Skeletal muscle satellite cell (primary cell): Measurements from ENCODE around the gene TMEM267.
"Not testable (repeated sequence)": the region's sequence is repeated elsewhere in the genome, so short reads cannot be mapped to it uniquely, and the experiment has no call there.

Source experiments
- H3K27me3 ChIP-seq: 2 replicates; pipeline ENCODE4 v1.7.0; 2013; ENCODE audit warnings: low read length; ENCODE audit not compliant: control insufficient read depth, insufficient read depth
- H3K36me3 ChIP-seq: 2 replicates; pipeline ENCODE4 v1.7.0; 2013; ENCODE audit warnings: mild to moderate bottlenecking, control low read depth, low read length; ENCODE audit not compliant: insufficient read depth
- H3K4me1 ChIP-seq: 2 replicates; pipeline ENCODE4 v1.7.0; 2013; ENCODE audit warnings: low read length; ENCODE audit not compliant: control insufficient read depth, insufficient read depth
- H3K4me2 ChIP-seq: 2 replicates; pipeline ENCODE4 v1.7.0; 2013; ENCODE audit warnings: mild to moderate bottlenecking, low read length
- H3K4me3 ChIP-seq: 2 replicates; pipeline ENCODE4 v1.7.0; 2013; ENCODE audit warnings: low read length
- H3K9ac ChIP-seq: 2 replicates; pipeline ENCODE4 v1.7.0; 2013; ENCODE audit warnings: mild to moderate bottlenecking, low read depth, low read length, moderate library complexity
- H3K9me3 ChIP-seq: replicated peaks from 2 replicates; pipeline ENCODE4 v1.7.0; 2013; ENCODE audit warnings: mild to moderate bottlenecking, control low read depth, low read length

The TMEM267 gene

GRCh38 chr5:43491326-43491725, 7.7 kb upstream of the TMEM267 start:
- no peaks in the 10 kb centered on the region for H3K4me1 ChIP-seq
- no peak overlapping the region for H3K4me3 ChIP-seq
- no peaks in the 10 kb centered on the region for H3K27me3 ChIP-seq
- H3K36me3 ChIP-seq = no peaks in the 10 kb centered on the region
- no peak overlapping the region for H3K4me2 ChIP-seq
- no peak overlapping the region for H3K9ac ChIP-seq
- no peaks in the 10 kb centered on the region for H3K9me3 ChIP-seq

- no peaks in the 10 kb centered on the region for H3K36me3 ChIP-seq
- no peak overlapping the region for H3K9ac ChIP-seq
- H3K9me3 ChIP-seq = no peaks in the 10 kb centered on the region
- H3K27me3 ChIP-seq = no peaks in the 10 kb centered on the region
- H3K4me1 ChIP-seq = peaks cover 11% of the 10 kb centered on the region
- H3K4me2 ChIP-seq = no peak overlapping the region
- no peak overlapping the region for H3K4me3 ChIP-seq
These were observed 2.7 kb upstream of the TMEM267 start for GRCh38 chr5:43486353-43486752.

GRCh38 chr5:43485406-43485805, 1.7 kb upstream of the TMEM267 start:
- H3K4me1 ChIP-seq = peaks cover 11% of the 10 kb centered on the region
- no peak overlapping the region for H3K4me2 ChIP-seq
- no peak overlapping the region for H3K4me3 ChIP-seq

GRCh38 chr5:43484106-43484849, 613 bp upstream of the TMEM267 start:
- Histone ChIP-seq H3K9me3 (no peaks in the 10 kb centered on the region), H3K9ac (peak overlapping the region; percentile 97), H3K4me2 (peak overlapping the region; percentile 92), H3K36me3 (no peaks in the 10 kb centered on the region), H3K27me3 (no peaks in the 10 kb centered on the region), H3K4me3 (peak overlapping the region; percentile 83), H3K4me1 (peaks cover 11% of the 10 kb centered on the region)

More at GRCh38 chr5:43485406-43485805, 1.7 kb upstream of the TMEM267 start:
- Histone ChIP-seq H3K9me3 (no peaks in the 10 kb centered on the region), H3K9ac (no peak overlapping the region), H3K36me3 (no peaks in the 10 kb centered on the region), H3K27me3 (no peaks in the 10 kb centered on the region)

GRCh38 chr5:43482490-43483297, 971 bp downstream of the TMEM267 start:
- Histone ChIP-seq H3K36me3 (no peaks in the 10 kb centered on the region), H3K4me3 (peak overlapping the region; percentile 83), H3K4me1 (peaks cover 11% of the 10 kb centered on the region), H3K9me3 (no peaks in the 10 kb centered on the region), H3K27me3 (no peaks in the 10 kb centered on the region), H3K9ac (peak overlapping the region; percentile 97), H3K4me2 (peak overlapping the region; percentile 92)

GRCh38 chr5:43469671-43470391, 13.8 kb downstream of the TMEM267 start:
- Histone ChIP-seq H3K4me3 (no peak overlapping the region), H3K4me2 (no peak overlapping the region), H3K36me3 (peaks cover 11% of the 10 kb centered on the region), H3K9me3 (no peaks in the 10 kb centered on the region), H3K9ac (no peak overlapping the region), H3K4me1 (no peaks in the 10 kb centered on the region), H3K27me3 (no peaks in the 10 kb centered on the region)

- H3K27me3 ChIP-seq = no peaks in the 10 kb centered on the region
- H3K4me3 ChIP-seq = no peak overlapping the region
- H3K4me2 ChIP-seq = no peak overlapping the region
- no peaks in the 10 kb centered on the region for H3K4me1 ChIP-seq
- peaks cover 7% of the 10 kb centered on the region for H3K36me3 ChIP-seq
- no peaks in the 10 kb centered on the region for H3K9me3 ChIP-seq
- H3K9ac ChIP-seq = no peak overlapping the region
These were observed 16.6 kb downstream of the TMEM267 start for GRCh38 chr5:43467100-43467499.

GRCh38 chr5:43465455-43465854, 18.2 kb downstream of the TMEM267 start:
- not testable (repeated sequence) for H3K9me3 ChIP-seq, H3K4me1 ChIP-seq, H3K9ac ChIP-seq, H3K4me3 ChIP-seq, H3K4me2 ChIP-seq, H3K27me3 ChIP-seq, H3K36me3 ChIP-seq

GRCh38 chr5:43461066-43461465, 22.6 kb downstream of the TMEM267 start:
- no peaks in the 10 kb centered on the region for H3K9me3 ChIP-seq
- no peak overlapping the region for H3K9ac ChIP-seq
- no peak overlapping the region for H3K4me3 ChIP-seq
- H3K27me3 ChIP-seq = no peaks in the 10 kb centered on the region
- H3K36me3 ChIP-seq = peaks cover 11% of the 10 kb centered on the region
- H3K4me1 ChIP-seq = no peaks in the 10 kb centered on the region
- H3K4me2 ChIP-seq = no peak overlapping the region

GRCh38 chr5:43456556-43456955, 27.1 kb downstream of the TMEM267 start:
- H3K36me3 ChIP-seq = peaks cover 36% of the 10 kb centered on the region
- H3K27me3 ChIP-seq = no peaks in the 10 kb centered on the region
- no peak overlapping the region for H3K4me3 ChIP-seq
- H3K9me3 ChIP-seq = no peaks in the 10 kb centered on the region
- H3K9ac ChIP-seq = no peak overlapping the region
- H3K4me1 ChIP-seq = no peaks in the 10 kb centered on the region
- no peak overlapping the region for H3K4me2 ChIP-seq

GRCh38 chr5:43441575-43441974, 42.1 kb downstream of the TMEM267 start:
- not testable (repeated sequence) for H3K9ac ChIP-seq, H3K4me3 ChIP-seq, H3K4me2 ChIP-seq, H3K9me3 ChIP-seq, H3K4me1 ChIP-seq, H3K27me3 ChIP-seq
- peaks cover 17% of the 10 kb centered on the region for H3K36me3 ChIP-seq
